ENCODE data around the gene IRF1. TPM values are rescaled to one million over a fixed set of nuclear protein-coding genes. Genes with fewer than 3 reads are reported as not detected.

Gene IRF1
- total RNA-seq, 1 donor from 2014 or later: 2.9 TPM

DNA sequence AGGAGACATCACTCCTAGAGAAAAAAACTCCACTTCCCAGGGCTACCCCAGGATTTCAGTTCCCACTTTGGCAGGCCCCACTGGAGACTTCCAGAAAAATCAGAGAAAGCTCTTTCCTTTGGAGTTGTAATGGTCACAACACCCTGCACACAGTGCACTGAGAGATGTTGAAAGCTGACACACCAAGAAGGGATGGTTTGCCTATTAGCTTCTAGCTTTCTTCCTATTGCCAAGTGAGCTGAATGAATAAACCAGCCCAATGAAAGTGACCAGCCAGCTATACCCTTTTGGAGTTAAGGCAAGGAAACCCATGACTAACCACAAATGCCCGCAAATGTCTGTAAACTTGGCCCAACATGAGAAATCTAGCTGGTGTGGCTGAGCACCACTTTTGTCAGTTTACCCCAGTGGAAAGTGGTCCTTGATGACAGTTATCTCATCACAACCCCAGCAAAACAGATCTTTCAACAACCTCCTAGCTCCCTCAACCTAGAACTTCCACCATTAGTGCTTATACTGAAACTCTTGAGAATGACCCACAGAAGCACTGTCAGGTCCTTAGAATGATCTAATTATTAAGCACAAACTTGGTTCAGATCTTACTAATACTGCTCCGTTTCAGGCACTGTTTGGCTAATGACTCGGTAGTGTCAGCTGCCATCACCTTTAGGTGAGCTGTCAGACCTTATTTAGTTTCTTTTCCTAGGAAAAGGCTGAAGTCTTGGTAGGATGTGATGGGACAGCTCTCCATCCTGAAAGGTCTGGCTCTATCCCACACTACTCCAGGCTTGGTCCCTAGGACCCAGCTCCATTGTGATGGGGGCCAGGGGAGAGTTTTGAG, 11.2 kb downstream of the IRF1 start:
- Histone ChIP-seq H3K4me3 (ENCODE audit: low read depth, low read length) (no peak overlapping the region), H3K36me3 (ENCODE audit: control insufficient read depth, insufficient read depth, low read length) (peaks cover 9% of the 10 kb centered on the region), H3K27me3 (ENCODE audit: control insufficient read depth, insufficient read depth, low read length) (no peaks in the 10 kb centered on the region)
- DNase-seq (ENCODE audit: low read depth) (peak; percentile 66), FAIRE-seq (no peak)
- TF ChIP-seq, protein P1, sequence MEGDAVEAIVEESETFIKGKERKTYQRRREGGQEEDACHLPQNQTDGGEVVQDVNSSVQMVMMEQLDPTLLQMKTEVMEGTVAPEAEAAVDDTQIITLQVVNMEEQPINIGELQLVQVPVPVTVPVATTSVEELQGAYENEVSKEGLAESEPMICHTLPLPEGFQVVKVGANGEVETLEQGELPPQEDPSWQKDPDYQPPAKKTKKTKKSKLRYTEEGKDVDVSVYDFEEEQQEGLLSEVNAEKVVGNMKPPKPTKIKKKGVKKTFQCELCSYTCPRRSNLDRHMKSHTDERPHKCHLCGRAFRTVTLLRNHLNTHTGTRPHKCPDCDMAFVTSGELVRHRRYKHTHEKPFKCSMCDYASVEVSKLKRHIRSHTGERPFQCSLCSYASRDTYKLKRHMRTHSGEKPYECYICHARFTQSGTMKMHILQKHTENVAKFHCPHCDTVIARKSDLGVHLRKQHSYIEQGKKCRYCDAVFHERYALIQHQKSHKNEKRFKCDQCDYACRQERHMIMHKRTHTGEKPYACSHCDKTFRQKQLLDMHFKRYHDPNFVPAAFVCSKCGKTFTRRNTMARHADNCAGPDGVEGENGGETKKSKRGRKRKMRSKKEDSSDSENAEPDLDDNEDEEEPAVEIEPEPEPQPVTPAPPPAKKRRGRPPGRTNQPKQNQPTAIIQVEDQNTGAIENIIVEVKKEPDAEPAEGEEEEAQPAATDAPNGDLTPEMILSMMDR (IDR thresholded peaks at IDR 0.05; ENCODE audit: insufficient read depth, low read length, severe bottlenecking): no peak

DNA sequence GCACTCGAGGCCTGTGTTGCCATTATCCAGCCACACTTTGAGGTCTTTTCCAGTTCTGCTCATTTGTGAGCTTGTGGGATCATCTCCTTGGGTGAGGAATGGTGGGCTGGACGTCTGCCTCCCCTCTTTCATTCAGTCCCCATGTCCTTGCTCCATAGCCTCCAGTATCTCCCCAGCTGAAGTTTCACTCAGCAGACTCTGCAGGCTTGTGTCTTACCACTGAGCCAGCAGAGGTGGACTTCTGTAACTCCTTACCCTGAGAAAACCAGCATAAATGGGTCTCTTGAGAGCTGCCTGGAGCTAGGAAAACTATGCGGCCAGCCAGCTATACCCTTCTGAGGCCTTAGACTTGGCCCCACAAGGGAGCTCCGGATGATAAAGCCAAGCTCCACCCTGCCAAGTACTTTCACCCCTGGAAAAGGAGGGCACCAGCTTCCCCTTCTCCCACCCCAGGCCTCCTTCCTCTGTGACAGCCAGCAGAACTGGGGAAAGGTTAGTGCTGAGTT, 12.2 kb downstream of the IRF1 start:
- H3K27me3 ChIP-seq (ENCODE audit: control insufficient read depth, insufficient read depth, low read length): no peaks in the 10 kb centered on the region
- no peak overlapping the region for H3K4me3 ChIP-seq (ENCODE audit: low read depth, low read length)
- peaks cover 2% of the 10 kb centered on the region for H3K36me3 ChIP-seq (ENCODE audit: control insufficient read depth, insufficient read depth, low read length)
- FAIRE-seq (no peak), DNase-seq (ENCODE audit: low read depth) (no peak)
- TF ChIP-seq, protein P1 (IDR thresholded peaks at IDR 0.05; ENCODE audit: insufficient read depth, low read length, severe bottlenecking): no peak

DNA sequence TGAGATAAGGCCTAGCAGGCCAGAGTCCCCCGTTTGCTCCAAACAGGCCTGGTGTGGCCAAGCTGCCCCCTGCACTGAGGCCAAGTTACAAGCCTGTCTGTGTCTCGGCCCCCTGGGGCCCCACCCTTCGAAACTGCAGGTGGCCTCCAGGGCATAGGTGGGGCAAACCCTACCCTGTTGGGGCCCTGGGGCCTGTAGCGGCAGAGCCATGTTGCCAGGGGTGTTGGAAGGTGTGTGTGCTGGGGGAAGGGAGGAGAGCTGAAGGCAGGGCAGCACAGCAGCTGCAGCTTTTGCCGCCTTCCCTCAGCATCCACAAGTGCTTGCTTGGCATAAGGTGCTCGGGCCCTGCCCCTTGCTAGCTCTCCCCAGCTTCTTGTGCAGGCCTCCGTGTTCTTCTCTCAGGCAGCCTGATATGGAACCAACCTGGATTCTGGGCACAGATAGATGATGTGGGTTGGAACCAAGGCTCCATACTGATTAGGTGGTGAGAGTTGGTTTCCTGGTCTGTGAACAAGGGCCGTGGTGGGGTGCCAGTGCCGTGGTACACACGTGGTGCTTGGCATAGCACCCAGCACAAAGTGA, 12.7 kb downstream of the IRF1 start:
- Histone ChIP-seq H3K27me3 (ENCODE audit: control insufficient read depth, insufficient read depth, low read length) (no peaks in the 10 kb centered on the region), H3K36me3 (ENCODE audit: control insufficient read depth, insufficient read depth, low read length) (no peaks in the 10 kb centered on the region), H3K4me3 (ENCODE audit: low read depth, low read length) (no peak overlapping the region)
- TF ChIP-seq, protein P1 (IDR thresholded peaks at IDR 0.05; ENCODE audit: insufficient read depth, low read length, severe bottlenecking): no peak
- no peak for DNase-seq (ENCODE audit: low read depth)
- no peak for FAIRE-seq

DNA sequence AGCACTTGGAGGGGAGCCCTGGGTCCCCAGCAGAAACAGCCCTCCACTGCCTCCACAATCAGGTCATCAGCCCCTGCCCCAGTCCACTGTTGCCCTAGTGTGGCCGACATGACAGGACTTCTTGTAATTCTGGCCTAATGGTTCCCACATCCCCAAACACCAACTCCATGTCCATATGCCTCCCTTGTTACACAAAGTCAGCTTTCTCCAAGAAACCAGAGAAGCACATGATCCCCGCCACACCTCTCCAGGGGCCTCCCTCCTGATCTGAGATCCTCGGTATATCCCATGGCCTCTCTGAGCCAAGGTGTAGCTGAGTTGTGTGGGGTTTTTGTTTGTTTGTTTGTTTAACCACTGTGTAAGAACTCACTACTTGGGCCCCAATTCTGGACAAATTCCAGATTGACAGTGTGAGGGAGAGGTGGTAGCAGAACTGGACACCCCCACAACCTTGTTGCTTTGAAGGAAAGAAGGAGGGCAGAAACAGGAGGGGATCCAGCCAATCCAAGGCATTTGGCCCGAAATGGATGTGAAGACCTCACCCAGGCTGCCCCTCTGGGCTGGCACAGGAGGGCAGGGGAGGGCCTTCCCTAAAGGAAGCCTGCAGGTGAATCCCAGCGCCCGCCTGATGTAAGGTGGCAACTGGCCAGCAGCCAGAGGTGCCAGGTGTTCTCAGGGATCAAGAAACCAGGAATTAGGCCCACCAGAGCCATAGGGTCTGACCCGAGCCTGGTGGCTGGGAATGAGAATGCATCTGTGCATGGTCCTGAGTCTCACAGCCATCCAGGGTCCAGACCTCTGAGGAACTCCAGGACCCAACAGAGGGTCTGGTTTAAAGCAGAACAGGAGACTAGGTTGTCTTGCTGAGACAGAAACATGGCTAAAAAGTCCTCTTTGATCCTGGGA, 13.4 kb downstream of the IRF1 start:
- DNase-seq (ENCODE audit: low read depth): no peak
- no peak for FAIRE-seq
- no peaks in the 10 kb centered on the region for H3K27me3 ChIP-seq (ENCODE audit: control insufficient read depth, insufficient read depth, low read length)
- TF ChIP-seq, protein P1 (IDR thresholded peaks at IDR 0.05; ENCODE audit: insufficient read depth, low read length, severe bottlenecking): peak; percentile 6
- H3K4me3 ChIP-seq (ENCODE audit: low read depth, low read length): no peak overlapping the region
- H3K36me3 ChIP-seq (ENCODE audit: control insufficient read depth, insufficient read depth, low read length): no peaks in the 10 kb centered on the region

DNA sequence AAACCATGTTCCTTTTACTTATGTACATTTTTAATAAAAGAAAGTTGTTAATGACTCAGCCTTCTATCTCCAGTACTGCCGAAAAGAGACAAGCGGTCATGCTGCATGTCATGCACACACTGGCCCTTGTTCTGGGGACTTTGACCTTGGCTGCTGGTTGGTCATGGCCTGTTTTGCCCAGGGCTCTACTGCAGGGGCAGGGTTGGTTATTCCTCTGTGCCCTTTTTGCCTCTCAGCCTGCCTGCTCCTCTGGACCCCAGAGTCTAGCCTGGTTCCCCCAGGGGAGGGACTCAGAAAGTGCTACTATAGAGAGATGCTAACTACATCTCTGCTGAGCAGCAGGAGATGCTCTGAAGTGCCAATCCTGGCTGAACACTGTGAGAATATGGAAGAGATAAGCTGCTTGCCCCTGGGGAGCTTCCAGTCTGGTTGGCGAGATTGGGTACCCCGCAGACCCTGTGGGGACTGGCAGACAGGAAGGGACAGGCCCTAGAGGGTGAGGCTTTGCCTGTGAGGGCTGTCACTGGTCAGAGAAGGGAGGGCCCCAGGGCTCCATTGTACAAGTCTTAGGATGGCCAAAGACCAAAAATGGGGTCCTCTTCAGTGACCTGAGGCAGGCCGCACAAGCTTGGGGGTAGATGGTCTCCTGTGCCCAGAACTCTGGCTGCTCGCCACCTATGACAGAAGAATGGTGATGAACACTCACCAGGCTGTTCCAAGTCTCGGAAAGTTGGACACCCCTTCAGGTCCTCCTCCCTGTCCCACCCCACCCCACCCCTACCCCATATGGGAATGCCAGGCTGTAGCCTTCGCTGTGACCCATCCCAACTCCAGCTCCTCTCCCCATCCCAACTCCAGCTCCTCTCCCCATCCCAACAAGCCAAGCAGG, 14.3 kb downstream of the IRF1 start:
- Histone ChIP-seq H3K27me3 (ENCODE audit: control insufficient read depth, insufficient read depth, low read length) (no peaks in the 10 kb centered on the region), H3K36me3 (ENCODE audit: control insufficient read depth, insufficient read depth, low read length) (no peaks in the 10 kb centered on the region), H3K4me3 (ENCODE audit: low read depth, low read length) (no peak overlapping the region)
- FAIRE-seq (no peak), DNase-seq (ENCODE audit: low read depth) (no peak)
- TF ChIP-seq, protein P1 (IDR thresholded peaks at IDR 0.05; ENCODE audit: insufficient read depth, low read length, severe bottlenecking): no peak

Measured in bronchial epithelial cell (primary cell).